Spleen (tissue), 11 donors: ENCODE data around the gene ABCG4. TPM values are rescaled to one million over a fixed set of nuclear protein-coding genes. Genes with fewer than 3 reads are reported as not detected.

ENCODE experiments used
- DNase-seq: peaks from one replicate; pipeline ENCODE4 v3.0.0-alpha.2; 2020
- H3K27ac ChIP-seq, 8 donors: fragments of 200-600 bp; sonication (generic) in 7 of 8; 1 replicate in 4 of 8; 2 replicates in 4 of 8; pipeline versions ENCODE4 v1.5.0 to v1.8.0; 2016 to 2021; ENCODE audit warnings: inconsistent platforms in 4 of 8, mild to moderate bottlenecking in 4 of 8, moderate library complexity in 1 of 8
- H3K27me3 ChIP-seq, 7 donors: fragments of 200-600 bp; sonication (generic) in 6 of 7; replicated peaks in 1 of 7; 1 replicate in 4 of 7; 2 replicates in 3 of 7; pipeline versions ENCODE4 v1.5.0 to v1.8.0; 2016 to 2021; ENCODE audit warnings: inconsistent platforms in 3 of 7, mild to moderate bottlenecking in 1 of 7
- H3K36me3 ChIP-seq, 6 donors: fragments of 200-600 bp; sonication (generic) in 5 of 6; 1 replicate in 4 of 6; 2 replicates in 2 of 6; pipeline versions ENCODE4 v1.5.0 to v1.8.0; 2016 to 2021; ENCODE audit warnings: inconsistent platforms in 2 of 6
- H3K4me1 ChIP-seq, 6 donors: fragments of 200-600 bp; sonication (generic) in 5 of 6; 1 replicate in 3 of 6; 2 replicates in 3 of 6; pipeline versions ENCODE4 v1.5.0 to v1.8.0; 2016 to 2021; ENCODE audit warnings: inconsistent platforms in 3 of 6
- H3K4me3 ChIP-seq, 8 donors: fragments of 200-600 bp; sonication (generic) in 7 of 8; 1 replicate in 4 of 8; 2 replicates in 4 of 8; pipeline versions ENCODE4 v1.5.0 to v1.8.0; 2016 to 2021; ENCODE audit warnings: inconsistent platforms in 4 of 8, mild to moderate bottlenecking in 4 of 8, moderate library complexity in 2 of 8
- H3K9me3 ChIP-seq, 8 donors: fragments of 200-600 bp; sonication (generic) in 7 of 8; 1 replicate in 4 of 8; 2 replicates in 4 of 8; pipeline versions ENCODE4 v1.5.0 to v1.8.0; 2016 to 2021; ENCODE audit warnings: inconsistent platforms in 4 of 8
- POLR2A ChIP-seq, 3 donors: fragments of 450-650 bp; IDR thresholded peaks; one replicate each; pipeline ENCODE4 v1.5.1; 2017; ENCODE audit warnings: antibody characterized with exemption in 3 of 3, mild to moderate bottlenecking in 1 of 3
- POLR2AphosphoS5 ChIP-seq, 3 donors: sonication (generic); formaldehyde crosslinking; IDR thresholded peaks; one replicate each; pipeline ENCODE4 v1.5.1; 2017; ENCODE audit warnings: antibody characterized with exemption in 3 of 3
- WGBS, 5 donors: extraction: QIAGEN DNeasy Blood & Tissue Kit in 3 of 5; methylation state at CpG; one replicate each; pipeline versions ENCODE4 v1.1.5 to v1.1.7; 2013 to 2018; 5-methylcytosine and 5-hydroxymethylcytosine counted together
- intact Hi-C: fragments of 100-400 bp; cut with DNase I; formaldehyde crosslinking; loops from one replicate; pipeline ENCODE4 v1.15.0; 2023; ENCODE audit warnings: low total_unique reads
- polyA plus RNA-seq, 3 donors: library from polyadenylated mRNA; stranded (reverse); fragments of 200-250 nt; gene quantifications; one replicate each; pipeline ENCODE4 v1.2.1, GENCODE V29; 2013
- total RNA-seq, 7 donors: library from RNA; depleted of rRNA in 3 of 7; stranded (reverse); fragments of >200 nt in 3 of 7; fragmentation: NEBNext Ultra II Directional in 4 of 7; extraction: Animal tissue kit (Norgen Biotek cat#: 25700) in 4 of 7; gene quantifications; one replicate each; pipeline versions ENCODE4 v1.1.0 to v1.2.1, GENCODE V29; 2016 to 2021
- TF ChIP-seq, protein P1 (sequence below), 11 experiments: fragments of 200-600 bp in 7 of 11; fragments of 450-650 bp in 4 of 11; sonication (generic) in 4 of 11; IDR thresholded peaks in 8 of 11; conservative IDR thresholded peaks in 3 of 11; 1 replicate in 7 of 11; 2 replicates in 4 of 11; pipeline versions ENCODE4 v1.4.0 to v1.8.0; 2016 to 2021; ENCODE audit warnings: antibody characterized with exemption in 11 of 11, inconsistent platforms in 4 of 11, mild to moderate bottlenecking in 1 of 11
- donor health status: healthy with polysubstance abuse.
- donor health status: DM: no; HTN: no; CAD: no; lungs with moderate emphysema.
- donor health status: DM: no; HTN: no; CAD: no.
- donor health status: Bipolar disorder and iron deficiency.
- donor health status: healthy.
- donor health status: DM: no; HTN: no; CAD: no.
- donor health status: DM: yes; HTN: yes; CAD: no.

ABCG4 gene
- total and polyA plus RNA-seq, 10 donors: 0.03 to 0.32 (median 0.20) TPM; not detected in 4

DNA sequence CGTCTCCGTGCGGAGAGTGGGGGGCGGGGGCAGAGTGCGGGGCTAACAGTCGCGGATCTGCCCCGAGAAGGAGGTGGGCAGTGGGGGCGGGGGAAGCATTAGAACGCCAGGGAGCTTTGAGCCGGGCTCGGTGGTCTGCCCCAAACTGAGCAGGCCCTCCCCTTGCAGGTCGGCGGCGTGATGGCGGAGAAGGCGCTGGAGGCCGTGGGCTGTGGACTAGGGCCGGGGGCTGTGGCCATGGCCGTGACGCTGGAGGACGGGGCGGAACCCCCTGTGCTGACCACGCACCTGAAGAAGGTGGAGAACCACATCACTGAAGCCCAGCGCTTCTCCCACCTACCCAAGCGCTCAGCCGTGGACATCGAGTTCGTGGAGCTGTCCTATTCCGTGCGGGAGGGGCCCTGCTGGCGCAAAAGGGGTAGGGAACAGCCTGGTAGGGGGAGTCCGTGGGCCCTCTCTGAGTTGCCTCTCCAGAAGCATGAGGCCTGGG, 979 bp downstream of the ABCG4 start:
- Histone ChIP-seq H3K4me1 (peaks cover 0 to 33% (median 23%) of the 10 kb centered on the region in 6 donors), H3K9me3 (no peaks in the 10 kb centered on the region), H3K27me3 (peaks cover 0 to 70% (median 34%) of the 10 kb centered on the region in 7 donors), H3K36me3 (no peaks in the 10 kb centered on the region), H3K27ac (no peak overlapping the region), H3K4me3 (peak overlapping the region in 5 of 8 donors; percentile 55 to 76 (median 62))
- TF ChIP-seq POLR2A (IDR thresholded peaks at IDR 0.05) (no peak), POLR2AphosphoS5 (IDR thresholded peaks at IDR 0.05) (no peak)
- TF ChIP-seq, protein P1, sequence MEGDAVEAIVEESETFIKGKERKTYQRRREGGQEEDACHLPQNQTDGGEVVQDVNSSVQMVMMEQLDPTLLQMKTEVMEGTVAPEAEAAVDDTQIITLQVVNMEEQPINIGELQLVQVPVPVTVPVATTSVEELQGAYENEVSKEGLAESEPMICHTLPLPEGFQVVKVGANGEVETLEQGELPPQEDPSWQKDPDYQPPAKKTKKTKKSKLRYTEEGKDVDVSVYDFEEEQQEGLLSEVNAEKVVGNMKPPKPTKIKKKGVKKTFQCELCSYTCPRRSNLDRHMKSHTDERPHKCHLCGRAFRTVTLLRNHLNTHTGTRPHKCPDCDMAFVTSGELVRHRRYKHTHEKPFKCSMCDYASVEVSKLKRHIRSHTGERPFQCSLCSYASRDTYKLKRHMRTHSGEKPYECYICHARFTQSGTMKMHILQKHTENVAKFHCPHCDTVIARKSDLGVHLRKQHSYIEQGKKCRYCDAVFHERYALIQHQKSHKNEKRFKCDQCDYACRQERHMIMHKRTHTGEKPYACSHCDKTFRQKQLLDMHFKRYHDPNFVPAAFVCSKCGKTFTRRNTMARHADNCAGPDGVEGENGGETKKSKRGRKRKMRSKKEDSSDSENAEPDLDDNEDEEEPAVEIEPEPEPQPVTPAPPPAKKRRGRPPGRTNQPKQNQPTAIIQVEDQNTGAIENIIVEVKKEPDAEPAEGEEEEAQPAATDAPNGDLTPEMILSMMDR (IDR thresholded peaks at IDR 0.05 in 8 of 11, conservative IDR thresholded peaks at IDR 0.05 in 3 of 11): no peak
- WGBS, 5 donors: 23 to 36% (median 27%) methylated on average over 26 to 33 of the region's 33 CpGs
- no peak for DNase-seq
- intact Hi-C loops: no loop called here

DNA sequence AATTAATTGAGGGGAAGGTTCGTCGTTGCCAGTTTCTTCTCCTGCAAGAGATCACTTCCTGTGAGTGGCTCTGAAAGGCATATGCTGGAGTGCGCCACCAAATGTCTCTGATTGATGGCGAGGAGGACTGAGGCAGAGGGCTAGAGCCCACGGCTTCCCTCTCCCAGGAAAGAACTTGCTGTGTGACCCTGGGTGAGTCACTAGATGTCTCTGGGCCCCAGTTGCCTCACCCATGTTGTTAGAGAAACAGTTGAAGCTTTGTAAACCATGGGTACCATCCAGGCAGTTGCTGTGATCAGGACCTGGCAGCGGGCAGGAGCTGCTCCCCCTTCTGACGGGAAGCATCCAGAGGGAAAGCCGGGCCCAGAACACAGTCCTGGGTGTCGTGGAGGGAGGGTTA, 3.2 kb downstream of the ABCG4 start:
- Histone ChIP-seq H3K4me3 (no peak overlapping the region), H3K4me1 (peaks cover 0 to 28% (median 21%) of the 10 kb centered on the region in 6 donors), H3K27me3 (peaks cover 0 to 52% (median 30%) of the 10 kb centered on the region in 7 donors), H3K9me3 (no peaks in the 10 kb centered on the region), H3K36me3 (no peaks in the 10 kb centered on the region), H3K27ac (no peak overlapping the region)
- intact Hi-C loops: no loop called here
- TF ChIP-seq, protein P1 (IDR thresholded peaks at IDR 0.05 in 8 of 11, conservative IDR thresholded peaks at IDR 0.05 in 3 of 11): no peak
- no peak for TF ChIP-seq POLR2AphosphoS5 (IDR thresholded peaks at IDR 0.05)
- 71 to 83% (median 79%) methylated on average over 7 to 9 of the region's 9 CpGs for WGBS, 5 donors
- DNase-seq: no peak

DNA sequence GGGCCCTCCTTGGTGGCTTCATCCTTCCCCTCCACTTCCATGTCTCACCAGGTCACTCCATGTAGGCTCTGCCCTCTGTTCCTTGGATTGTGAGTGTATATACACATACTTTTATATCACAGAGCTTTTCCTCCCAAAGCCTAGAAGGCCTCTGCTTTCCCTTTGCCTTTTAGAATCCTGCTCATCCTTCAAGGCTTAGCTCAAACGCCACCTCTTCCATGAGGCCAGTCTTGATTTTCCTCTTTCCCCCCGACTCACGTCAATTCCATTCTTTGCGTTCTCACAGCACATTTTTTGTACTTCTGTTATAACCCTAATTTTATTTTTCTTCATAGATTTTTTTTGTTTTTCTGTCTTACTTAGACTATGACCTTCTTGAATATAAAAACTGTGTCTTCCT, 3.8 kb downstream of the ABCG4 start:
- H3K27ac ChIP-seq: no peak overlapping the region
- H3K4me3 ChIP-seq: no peak overlapping the region
- no peak for DNase-seq
- 91 to 93% (median 91%) methylated on average over 4 of the region's 4 CpGs for WGBS, 5 donors
- H3K36me3 ChIP-seq: no peaks in the 10 kb centered on the region
- peaks cover 0 to 28% (median 21%) of the 10 kb centered on the region in 6 donors for H3K4me1 ChIP-seq
- TF ChIP-seq POLR2A (IDR thresholded peaks at IDR 0.05): no peak
- TF ChIP-seq, protein P1 (IDR thresholded peaks at IDR 0.05 in 8 of 11, conservative IDR thresholded peaks at IDR 0.05 in 3 of 11): no peak
- no peak for TF ChIP-seq POLR2AphosphoS5 (IDR thresholded peaks at IDR 0.05)
- peaks cover 0 to 46% (median 28%) of the 10 kb centered on the region in 7 donors for H3K27me3 ChIP-seq
- intact Hi-C loops: no loop called here
- H3K9me3 ChIP-seq: no peaks in the 10 kb centered on the region

DNA sequence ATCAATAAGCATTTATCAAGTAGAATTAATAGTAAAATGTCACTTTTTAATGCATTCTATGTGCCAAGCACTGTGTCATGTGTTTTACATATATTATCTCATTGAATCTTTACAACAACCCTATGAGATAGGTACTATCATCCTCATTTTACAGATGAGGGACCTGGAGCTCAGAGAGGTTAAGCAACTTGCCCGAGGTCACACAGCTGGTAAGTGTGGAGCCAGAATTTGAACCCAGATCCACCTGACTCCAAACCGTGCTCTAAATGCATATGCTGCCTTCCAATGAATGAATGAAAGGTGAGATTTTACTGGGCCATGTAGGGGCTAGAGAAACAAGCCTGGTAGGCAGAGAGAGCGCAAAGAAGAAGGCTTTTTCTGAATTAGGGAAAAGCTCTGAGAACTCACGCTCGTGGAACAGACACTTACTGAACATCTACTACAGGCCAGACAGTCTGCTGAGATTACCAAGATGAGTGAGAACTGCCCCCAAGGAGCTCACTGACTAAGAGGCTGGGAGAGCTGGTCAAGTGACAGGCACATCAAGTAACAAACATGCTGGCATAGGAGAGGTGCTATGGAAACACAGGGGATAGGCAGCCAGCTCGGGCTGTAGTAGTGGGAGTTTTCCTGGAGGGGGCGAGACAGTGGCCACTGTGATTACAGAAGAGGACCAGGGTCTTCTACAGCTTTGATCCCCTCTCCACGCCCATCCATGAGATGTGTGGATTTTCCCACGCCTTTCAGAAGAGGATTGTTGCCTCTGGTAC, 4.4 kb downstream of the ABCG4 start:
- no peak for DNase-seq
- Histone ChIP-seq H3K27ac (no peak overlapping the region), H3K36me3 (no peaks in the 10 kb centered on the region), H3K9me3 (no peaks in the 10 kb centered on the region), H3K27me3 (peaks cover 0 to 40% (median 22%) of the 10 kb centered on the region in 7 donors), H3K4me3 (no peak overlapping the region), H3K4me1 (peaks cover 0 to 24% (median 18%) of the 10 kb centered on the region in 6 donors)
- TF ChIP-seq, protein P1 (IDR thresholded peaks at IDR 0.05 in 8 of 11, conservative IDR thresholded peaks at IDR 0.05 in 3 of 11): no peak
- TF ChIP-seq POLR2AphosphoS5 (IDR thresholded peaks at IDR 0.05): no peak
- TF ChIP-seq POLR2A (IDR thresholded peaks at IDR 0.05): no peak
- 79 to 86% (median 81%) methylated on average over 9 of the region's 9 CpGs for WGBS, 5 donors
- intact Hi-C loops: no loop called here
